ENCODE data around the gene URB2.

DNA sequence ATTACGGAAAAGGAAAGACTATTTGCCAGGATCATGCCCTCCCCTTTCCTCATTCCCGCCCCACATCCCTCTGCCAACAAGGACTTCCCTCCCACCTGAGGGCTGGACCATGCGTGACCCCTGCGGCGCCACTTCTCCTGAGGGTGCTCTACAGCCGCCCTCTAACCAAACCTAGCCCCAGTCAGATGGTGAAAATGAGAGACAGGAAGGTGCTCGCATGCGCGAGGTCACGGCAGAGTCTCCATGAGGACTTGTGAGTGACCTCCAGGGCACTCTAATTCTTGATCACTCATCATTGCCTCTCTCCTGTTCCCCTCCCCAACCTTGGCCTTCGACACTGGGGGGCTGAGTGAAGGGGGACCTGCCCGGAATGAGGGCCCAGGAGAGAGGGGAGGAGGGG is 32.2 kb upstream of the URB2 start:
- no peak for TF ChIP-seq CTCF (conservative IDR thresholded peaks at IDR 0.05; ENCODE audit: low read depth in 2 of 2)
- TF ChIP-seq EZH2phosphoT487 (IDR thresholded peaks at IDR 0.05; ENCODE audit: unreplicated experiment) = no peak
- no peak for TF ChIP-seq POLR2AphosphoS5 (IDR thresholded peaks at IDR 0.05; ENCODE audit: low read depth)
- TF ChIP-seq, protein P1, sequence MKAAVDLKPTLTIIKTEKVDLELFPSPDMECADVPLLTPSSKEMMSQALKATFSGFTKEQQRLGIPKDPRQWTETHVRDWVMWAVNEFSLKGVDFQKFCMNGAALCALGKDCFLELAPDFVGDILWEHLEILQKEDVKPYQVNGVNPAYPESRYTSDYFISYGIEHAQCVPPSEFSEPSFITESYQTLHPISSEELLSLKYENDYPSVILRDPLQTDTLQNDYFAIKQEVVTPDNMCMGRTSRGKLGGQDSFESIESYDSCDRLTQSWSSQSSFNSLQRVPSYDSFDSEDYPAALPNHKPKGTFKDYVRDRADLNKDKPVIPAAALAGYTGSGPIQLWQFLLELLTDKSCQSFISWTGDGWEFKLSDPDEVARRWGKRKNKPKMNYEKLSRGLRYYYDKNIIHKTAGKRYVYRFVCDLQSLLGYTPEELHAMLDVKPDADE (IDR thresholded peaks at IDR 0.05) = no peak
